ENCODE measurements around the gene FRMD3. TPM values are rescaled to one million over a fixed set of nuclear protein-coding genes. Genes with fewer than 3 reads are reported as not detected.

Gene FRMD3
- total RNA-seq = 0.34 and 0.37 TPM in 2 replicates

GRCh38 chr9:83538172-83538889, at the start of gene FRMD3:
FRMD3 (minus strand) TSS chr9:83538401; CDS start chr9:83538231, 170 bp downstream.
- Mint-ChIP-seq H3K27ac (no peak within 1 kb of the TSS), H3K4me3 (no peak within 1 kb of the TSS), H3K4me1 (ENCODE audit: low read depth) (no peaks in the 10 kb centered on the region), H3K9me3 (no peaks in the 10 kb centered on the region), H3K36me3 (ENCODE audit: low read depth) (no peaks in the 10 kb centered on the region), H3K27me3 (ENCODE audit: insufficient read depth) (peaks cover 57% of the 10 kb centered on the region)
- intact Hi-C loops (cut with micrococcal nuclease) = no loop called here
- no peak for DNase-seq (ENCODE audit: low spot score)

GRCh38 chr9:83584995-83585394, 46.8 kb upstream of the FRMD3 start:
- no peaks in the 10 kb centered on the region for H3K27me3 Mint-ChIP-seq (ENCODE audit: insufficient read depth)

GRCh38 chr9:83583151-83584014, 45.2 kb upstream of the FRMD3 start:
- H3K27ac Mint-ChIP-seq = no peak overlapping the region
- no peaks in the 10 kb centered on the region for H3K36me3 Mint-ChIP-seq (ENCODE audit: low read depth)
- H3K27me3 Mint-ChIP-seq (ENCODE audit: insufficient read depth) = no peaks in the 10 kb centered on the region
- intact Hi-C loops (cut with micrococcal nuclease) = no loop called here
- H3K9me3 Mint-ChIP-seq = no peaks in the 10 kb centered on the region
- DNase-seq (ENCODE audit: low spot score) = no peak
- no peaks in the 10 kb centered on the region for H3K4me1 Mint-ChIP-seq (ENCODE audit: low read depth)
- H3K4me3 Mint-ChIP-seq = no peak overlapping the region

More at GRCh38 chr9:83584995-83585394, 46.8 kb upstream of the FRMD3 start:
- Mint-ChIP-seq H3K36me3 (ENCODE audit: low read depth) (no peaks in the 10 kb centered on the region), H3K4me3 (no peak overlapping the region), H3K9me3 (no peaks in the 10 kb centered on the region), H3K27ac (no peak overlapping the region), H3K4me1 (ENCODE audit: low read depth) (no peaks in the 10 kb centered on the region)
- DNase-seq (ENCODE audit: low spot score) = no peak
- intact Hi-C loops (cut with micrococcal nuclease) = no loop called here

GRCh38 chr9:83582029-83582428, 43.8 kb upstream of the FRMD3 start:
- Mint-ChIP-seq H3K4me3 (no peak overlapping the region), H3K27ac (no peak overlapping the region), H3K36me3 (ENCODE audit: low read depth) (no peaks in the 10 kb centered on the region), H3K9me3 (no peaks in the 10 kb centered on the region), H3K4me1 (ENCODE audit: low read depth) (no peaks in the 10 kb centered on the region), H3K27me3 (ENCODE audit: insufficient read depth) (no peaks in the 10 kb centered on the region)
- no peak for DNase-seq (ENCODE audit: low spot score)
- intact Hi-C loops (cut with micrococcal nuclease) = no loop called here

GRCh38 chr9:83574482-83574881, 36.3 kb upstream of the FRMD3 start:
- no peaks in the 10 kb centered on the region for H3K4me1 Mint-ChIP-seq (ENCODE audit: low read depth)
- H3K27ac Mint-ChIP-seq = no peak overlapping the region
- H3K27me3 Mint-ChIP-seq (ENCODE audit: insufficient read depth) = no peaks in the 10 kb centered on the region
- intact Hi-C loops (cut with micrococcal nuclease) = no loop called here
- no peaks in the 10 kb centered on the region for H3K36me3 Mint-ChIP-seq (ENCODE audit: low read depth)
- H3K9me3 Mint-ChIP-seq = no peaks in the 10 kb centered on the region
- no peak overlapping the region for H3K4me3 Mint-ChIP-seq
- no peak for DNase-seq (ENCODE audit: low spot score)

- intact Hi-C loops (cut with micrococcal nuclease) = no loop called here
- no peak for DNase-seq (ENCODE audit: low spot score)
- Mint-ChIP-seq H3K27me3 (ENCODE audit: insufficient read depth) (no peaks in the 10 kb centered on the region), H3K9me3 (no peaks in the 10 kb centered on the region), H3K27ac (no peak overlapping the region), H3K4me3 (no peak overlapping the region), H3K36me3 (ENCODE audit: low read depth) (no peaks in the 10 kb centered on the region), H3K4me1 (ENCODE audit: low read depth) (no peaks in the 10 kb centered on the region)
Observed at GRCh38 chr9:83572524-83572923, 34.3 kb upstream of the FRMD3 start.

- Mint-ChIP-seq H3K27ac (no peak overlapping the region), H3K27me3 (ENCODE audit: insufficient read depth) (no peaks in the 10 kb centered on the region), H3K36me3 (ENCODE audit: low read depth) (no peaks in the 10 kb centered on the region), H3K9me3 (no peaks in the 10 kb centered on the region), H3K4me3 (no peak overlapping the region), H3K4me1 (ENCODE audit: low read depth) (no peaks in the 10 kb centered on the region)
- DNase-seq (ENCODE audit: low spot score) = no peak
- intact Hi-C loops (cut with micrococcal nuclease) = no loop called here
Observed at GRCh38 chr9:83570359-83570758, 32.2 kb upstream of the FRMD3 start.

- DNase-seq (ENCODE audit: low spot score) = no peak
- Mint-ChIP-seq H3K27me3 (ENCODE audit: insufficient read depth) (no peaks in the 10 kb centered on the region), H3K36me3 (ENCODE audit: low read depth) (no peaks in the 10 kb centered on the region), H3K4me1 (ENCODE audit: low read depth) (no peaks in the 10 kb centered on the region), H3K27ac (no peak overlapping the region), H3K9me3 (no peaks in the 10 kb centered on the region), H3K4me3 (no peak overlapping the region)
- intact Hi-C loops (cut with micrococcal nuclease) = no loop called here
Observed at GRCh38 chr9:83569326-83569725, 31.1 kb upstream of the FRMD3 start.

- Mint-ChIP-seq H3K27ac (no peak overlapping the region), H3K4me1 (ENCODE audit: low read depth) (no peaks in the 10 kb centered on the region), H3K36me3 (ENCODE audit: low read depth) (no peaks in the 10 kb centered on the region), H3K9me3 (no peaks in the 10 kb centered on the region), H3K27me3 (ENCODE audit: insufficient read depth) (no peaks in the 10 kb centered on the region), H3K4me3 (no peak overlapping the region)
- no peak for DNase-seq (ENCODE audit: low spot score)
- intact Hi-C loops (cut with micrococcal nuclease) = no loop called here
Observed at GRCh38 chr9:83563360-83563759, 25.2 kb upstream of the FRMD3 start.

GRCh38 chr9:83560169-83560826, 22.1 kb upstream of the FRMD3 start:
- Mint-ChIP-seq H3K27ac (no peak overlapping the region), H3K27me3 (ENCODE audit: insufficient read depth) (no peaks in the 10 kb centered on the region), H3K4me3 (no peak overlapping the region), H3K9me3 (no peaks in the 10 kb centered on the region), H3K36me3 (ENCODE audit: low read depth) (no peaks in the 10 kb centered on the region), H3K4me1 (ENCODE audit: low read depth) (no peaks in the 10 kb centered on the region)
- intact Hi-C loops (cut with micrococcal nuclease) = no loop called here
- DNase-seq (ENCODE audit: low spot score) = no peak

GRCh38 chr9:83557771-83558170, 19.6 kb upstream of the FRMD3 start:
- intact Hi-C loops (cut with micrococcal nuclease) = no loop called here
- Mint-ChIP-seq H3K4me3 (no peak overlapping the region), H3K27me3 (ENCODE audit: insufficient read depth) (no peaks in the 10 kb centered on the region), H3K27ac (no peak overlapping the region), H3K36me3 (ENCODE audit: low read depth) (no peaks in the 10 kb centered on the region), H3K9me3 (peaks cover 5% of the 10 kb centered on the region), H3K4me1 (ENCODE audit: low read depth) (no peaks in the 10 kb centered on the region)
- no peak for DNase-seq (ENCODE audit: low spot score)

GRCh38 chr9:83557317-83557716, 19.1 kb upstream of the FRMD3 start:
- H3K36me3 Mint-ChIP-seq (ENCODE audit: low read depth) = no peaks in the 10 kb centered on the region
- H3K27me3 Mint-ChIP-seq (ENCODE audit: insufficient read depth) = no peaks in the 10 kb centered on the region
- no peak overlapping the region for H3K4me3 Mint-ChIP-seq
- peaks cover 5% of the 10 kb centered on the region for H3K9me3 Mint-ChIP-seq
- DNase-seq (ENCODE audit: low spot score) = no peak
- H3K4me1 Mint-ChIP-seq (ENCODE audit: low read depth) = no peaks in the 10 kb centered on the region
- H3K27ac Mint-ChIP-seq = no peak overlapping the region
- intact Hi-C loops (cut with micrococcal nuclease) = no loop called here

- H3K27ac Mint-ChIP-seq = no peak overlapping the region
- no peaks in the 10 kb centered on the region for H3K27me3 Mint-ChIP-seq (ENCODE audit: insufficient read depth)
- intact Hi-C loops (cut with micrococcal nuclease) = no loop called here
- no peak for DNase-seq (ENCODE audit: low spot score)
- no peaks in the 10 kb centered on the region for H3K36me3 Mint-ChIP-seq (ENCODE audit: low read depth)
- H3K4me1 Mint-ChIP-seq (ENCODE audit: low read depth) = no peaks in the 10 kb centered on the region
- no peak overlapping the region for H3K4me3 Mint-ChIP-seq
- H3K9me3 Mint-ChIP-seq = peaks cover 5% of the 10 kb centered on the region
Observed at GRCh38 chr9:83554278-83554677, 16.1 kb upstream of the FRMD3 start.
